Calu3 (cell line): ENCODE data around the gene OTOF. TPM values are rescaled to one million over a fixed set of nuclear protein-coding genes. Genes with fewer than 3 reads are reported as not detected.

Experiments
- BruUV-seq: library from RNA; stranded (reverse); fragments of 400-500 nt; replicated peaks from 2 replicates; lab custom pipeline; 2021; lab: Mats Ljungman, UMichigan
- CTCF ChIA-PET: fragments of 300-600 bp; sonication (Branson Sonifier 250); formaldehyde crosslinking; loops from one replicate; lab custom pipeline; 2022; ENCODE audit warnings: antibody characterized with exemption; lab: Charles Lee
- DNase-seq: peaks from one replicate; pipeline ENCODE4 v3.0.0; 2022
- H3K27ac Mint-ChIP-seq: one replicate; pipeline ENCODE4 v1.8.0; 2022; ENCODE audit warnings: mixed read lengths; ENCODE audit not compliant: unreplicated experiment
- H3K27me3 Mint-ChIP-seq: one replicate; pipeline ENCODE4 v1.8.0; 2022; ENCODE audit warnings: mixed read lengths; ENCODE audit not compliant: unreplicated experiment
- H3K36me3 Mint-ChIP-seq: one replicate; pipeline ENCODE4 v1.8.0; 2022; ENCODE audit warnings: mild to moderate bottlenecking, moderate library complexity, mixed read lengths; ENCODE audit not compliant: insufficient read depth, unreplicated experiment
- H3K4me1 Mint-ChIP-seq: one replicate; pipeline ENCODE4 v1.8.0; 2022; ENCODE audit warnings: mild to moderate bottlenecking, low read depth, mixed read lengths; ENCODE audit not compliant: unreplicated experiment
- H3K4me3 Mint-ChIP-seq: one replicate; pipeline ENCODE4 v1.8.0; 2022; ENCODE audit warnings: mild to moderate bottlenecking, low read depth, moderate library complexity, mixed read lengths; ENCODE audit not compliant: unreplicated experiment
- H3K9me3 Mint-ChIP-seq: one replicate; pipeline ENCODE4 v1.8.0; 2022; ENCODE audit warnings: low read depth, mixed read lengths; ENCODE audit not compliant: unreplicated experiment
- CTCF ChIP-seq: fragments of 200-600 bp; IDR thresholded peaks from one replicate; pipeline ENCODE4 v1.8.0; 2022; ENCODE audit warnings: antibody characterized with exemption; ENCODE audit not compliant: unreplicated experiment
- intact Hi-C: fragments of 100-400 bp; cut with micrococcal nuclease; formaldehyde crosslinking; loops from one replicate; pipeline ENCODE4 v1.10.0; 2022; ENCODE audit not compliant: unreplicated experiment
- total RNA-seq: library from RNA; stranded (reverse); gene quantifications from 2 replicates; pipeline ENCODE4 v1.2.3, GENCODE V29; 2022

The OTOF gene
- total RNA-seq, 1 experiment from 2014 or later: not detected

- H3K36me3 Mint-ChIP-seq: no peaks in the 10 kb centered on the region
These were observed 21.3 kb downstream of the OTOF start for GRCh38 chr2:26456440-26457250.

GRCh38 chr2:26455670-26456439 is 22.1 kb downstream of the OTOF start:
- TF ChIP-seq CTCF: no peak
- Mint-ChIP-seq H3K4me3 (peak overlapping the region; percentile 22), H3K4me1 (peaks cover 29% of the 10 kb centered on the region), H3K27ac (no peak overlapping the region), H3K36me3 (no peaks in the 10 kb centered on the region), H3K9me3 (no peaks in the 10 kb centered on the region), H3K27me3 (no peaks in the 10 kb centered on the region)
- BruUV-seq: no TSS peak
- intact Hi-C loops: no loop called here
- no peak for DNase-seq
- CTCF ChIA-PET: interaction anchor here (0.5 to 1.0 kb wide), 2 partner anchors 40 to 664 kb away, joined by 3 read pairs; no protein-coding TSS in a partner anchor

More at GRCh38 chr2:26456440-26457250, 21.3 kb downstream of the OTOF start:
- Mint-ChIP-seq H3K4me3 (peak overlapping the region; percentile 22), H3K4me1 (peaks cover 29% of the 10 kb centered on the region), H3K27me3 (no peaks in the 10 kb centered on the region), H3K27ac (peak overlapping the region; percentile 56), H3K9me3 (no peaks in the 10 kb centered on the region)
- CTCF ChIA-PET: interaction anchor here (1.0 to 1.1 kb wide), 2 partner anchors 13 to 39 kb away, joined by 3 read pairs; no protein-coding TSS in a partner anchor
- intact Hi-C loops: no loop called here
- BruUV-seq: no TSS peak
- no peak for TF ChIP-seq CTCF
- peak; percentile 73 for DNase-seq

- Mint-ChIP-seq H3K4me3 (no peak overlapping the region), H3K36me3 (no peaks in the 10 kb centered on the region), H3K4me1 (peaks cover 29% of the 10 kb centered on the region), H3K9me3 (no peaks in the 10 kb centered on the region), H3K27me3 (no peaks in the 10 kb centered on the region), H3K27ac (no peak overlapping the region)
- TF ChIP-seq CTCF: no peak
- CTCF ChIA-PET: interaction anchor here (0.5 kb wide), 1 partner anchor 663 kb away, joined by 3 read pairs; no protein-coding TSS in a partner anchor
- intact Hi-C loops: no loop called here
- DNase-seq: no peak
- no TSS peak for BruUV-seq
These were observed 22.8 kb downstream of the OTOF start for GRCh38 chr2:26455037-26455669.

GRCh38 chr2:26454561-26455001 is 23.3 kb downstream of the OTOF start:
- no peak for DNase-seq
- no peak overlapping the region for H3K27ac Mint-ChIP-seq
- H3K4me3 Mint-ChIP-seq: no peak overlapping the region
- no peaks in the 10 kb centered on the region for H3K36me3 Mint-ChIP-seq
- BruUV-seq: no TSS peak
- intact Hi-C loops: no loop called here
- CTCF ChIA-PET: no interaction called here
- no peak for TF ChIP-seq CTCF
- peaks cover 24% of the 10 kb centered on the region for H3K4me1 Mint-ChIP-seq
- H3K9me3 Mint-ChIP-seq: no peaks in the 10 kb centered on the region
- no peaks in the 10 kb centered on the region for H3K27me3 Mint-ChIP-seq
